Gastroesophageal sphincter (tissue), 3 donors: ENCODE data around the gene RANBP10.

Experiments
- POLR2A ChIP-seq, 2 donors: fragments of 450-650 bp; IDR thresholded peaks; one replicate each; pipeline ENCODE4 v1.6.1; 2017; ENCODE audit warnings: antibody characterized with exemption in 2 of 2, mild to moderate bottlenecking in 2 of 2, moderate library complexity in 1 of 2
- TF ChIP-seq, protein P1 (sequence below), 4 experiments: fragments of 200-600 bp in 2 of 4; fragments of 450-650 bp in 2 of 4; sonication (generic) in 1 of 4; IDR thresholded peaks; one replicate each; pipeline ENCODE4 v1.5.1; 2017 to 2019; ENCODE audit warnings: antibody characterized with exemption in 4 of 4, mild to moderate bottlenecking in 2 of 4, moderate library complexity in 2 of 4

DNA sequence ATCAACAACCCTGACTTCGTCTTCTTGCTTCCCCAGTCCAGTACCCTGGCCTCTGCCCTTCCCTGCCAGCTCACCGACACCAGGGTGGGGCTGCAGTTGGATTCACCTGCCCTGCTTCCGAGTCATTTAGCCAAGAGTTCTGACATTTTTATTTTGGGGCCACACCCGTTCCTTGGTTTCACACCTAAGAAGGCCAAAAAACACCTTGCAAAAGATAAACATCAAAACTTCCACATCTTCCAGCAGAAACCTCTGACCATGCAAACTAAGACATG, 45.5 kb downstream of the RANBP10 start:
- no peak for TF ChIP-seq POLR2A (IDR thresholded peaks at IDR 0.05)
- TF ChIP-seq, protein P1, sequence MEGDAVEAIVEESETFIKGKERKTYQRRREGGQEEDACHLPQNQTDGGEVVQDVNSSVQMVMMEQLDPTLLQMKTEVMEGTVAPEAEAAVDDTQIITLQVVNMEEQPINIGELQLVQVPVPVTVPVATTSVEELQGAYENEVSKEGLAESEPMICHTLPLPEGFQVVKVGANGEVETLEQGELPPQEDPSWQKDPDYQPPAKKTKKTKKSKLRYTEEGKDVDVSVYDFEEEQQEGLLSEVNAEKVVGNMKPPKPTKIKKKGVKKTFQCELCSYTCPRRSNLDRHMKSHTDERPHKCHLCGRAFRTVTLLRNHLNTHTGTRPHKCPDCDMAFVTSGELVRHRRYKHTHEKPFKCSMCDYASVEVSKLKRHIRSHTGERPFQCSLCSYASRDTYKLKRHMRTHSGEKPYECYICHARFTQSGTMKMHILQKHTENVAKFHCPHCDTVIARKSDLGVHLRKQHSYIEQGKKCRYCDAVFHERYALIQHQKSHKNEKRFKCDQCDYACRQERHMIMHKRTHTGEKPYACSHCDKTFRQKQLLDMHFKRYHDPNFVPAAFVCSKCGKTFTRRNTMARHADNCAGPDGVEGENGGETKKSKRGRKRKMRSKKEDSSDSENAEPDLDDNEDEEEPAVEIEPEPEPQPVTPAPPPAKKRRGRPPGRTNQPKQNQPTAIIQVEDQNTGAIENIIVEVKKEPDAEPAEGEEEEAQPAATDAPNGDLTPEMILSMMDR (IDR thresholded peaks at IDR 0.05) = no peak
